GM12878 (cell line): Measurements from ENCODE around the gene PARP6. TPM values are rescaled to one million over a fixed set of nuclear protein-coding genes. Genes with fewer than 3 reads are reported as not detected.

Experiments
- ATAC-seq: fragments of 200-7000 bp; cut with Tn5 transposase; 3 replicates; pipeline ENCODE4 v1.9.1; 2020; ENCODE audit warnings: mild to moderate bottlenecking, moderate library complexity
- BruUV-seq: library from RNA; stranded (reverse); fragments of 400-500 nt; replicated peaks from 2 replicates; lab custom pipeline; 2021; lab: Mats Ljungman, UMichigan
- CTCF ChIA-PET: fragments of 300-600 bp; sonication (Branson Sonifier 250); formaldehyde crosslinking; extraction: SDS; loops from one replicate; lab custom pipeline; 2021; ENCODE audit warnings: inconsistent platforms; lab: Yijun Ruan, JAX
- POLR2A ChIA-PET: fragments of 350-600 bp; formaldehyde crosslinking; extraction: SDS; loops from one replicate; lab custom pipeline; 2021; ENCODE audit warnings: inconsistent platforms; lab: Charles Lee
- RAD21 ChIA-PET: fragments of 300-600 bp; sonication (Branson Sonifier 250); formaldehyde crosslinking; loops from one replicate; lab custom pipeline; 2023; ENCODE audit warnings: antibody characterized with exemption; ENCODE audit not compliant: unreplicated experiment; lab: Charles Lee
- SMC1A ChIA-PET: fragments of 300-600 bp; sonication (Branson Sonifier 250); formaldehyde crosslinking; loops from one replicate; lab custom pipeline; 2023; ENCODE audit not compliant: unreplicated experiment, uncharacterized antibody; lab: Charles Lee
- DNase-seq: peaks from one replicate; pipeline ENCODE4 v3.0.0-alpha.2; 2011; ENCODE audit warnings: low read depth, low spot score
- FAIRE-seq: peaks from 3 replicates; lab custom pipeline; 2011; peaks lifted over from hg19 to GRCh38; lab: Jason Lieb, UNC
- H2AFZ ChIP-seq: 2 replicates; pipeline ENCODE4 v1.6.0; 2011; ENCODE audit warnings: low read depth, low read length, control low read depth; ENCODE audit not compliant: control insufficient read depth
- H3K27ac ChIP-seq: 2 replicates; pipeline ENCODE4 v1.5.1; 2011; ENCODE audit warnings: control low read depth; ENCODE audit not compliant: control insufficient read depth, insufficient read depth
- H3K27me3 ChIP-seq, 2 experiments: replicated peaks in 1 of 2; 2 replicates each; pipeline versions ENCODE4 v1.6.0 to v1.6.1; 2011; ENCODE audit warnings: low read length in 1 of 2; ENCODE audit not compliant: control insufficient read depth in 2 of 2, insufficient read depth in 2 of 2
- H3K36me3 ChIP-seq, 2 experiments: 2 replicates each; pipeline ENCODE4 v1.5.1; 2011; ENCODE audit warnings: low read length in 1 of 2; ENCODE audit not compliant: control insufficient read depth in 2 of 2, insufficient read depth in 2 of 2
- H3K4me1 ChIP-seq: 2 replicates; pipeline ENCODE4 v1.6.1; 2011; ENCODE audit warnings: mild to moderate bottlenecking, low read length, moderate library complexity, mixed read lengths; ENCODE audit not compliant: control insufficient read depth, insufficient read depth
- H3K4me2 ChIP-seq: 2 replicates; pipeline ENCODE4 v1.6.0; 2011; ENCODE audit warnings: control low read depth; ENCODE audit not compliant: control insufficient read depth, insufficient read depth
- H3K4me3 ChIP-seq: fragments of 200-600 bp; sonication (generic); 2 replicates; pipeline ENCODE4 v1.5.1; 2016
- H3K79me2 ChIP-seq: 2 replicates; pipeline ENCODE4 v1.6.0; 2011; ENCODE audit warnings: low read length; ENCODE audit not compliant: control insufficient read depth, insufficient read depth
- H3K9ac ChIP-seq: 2 replicates; pipeline ENCODE4 v1.8.0; 2011; ENCODE audit warnings: low read length, control low read depth, mixed read lengths; ENCODE audit not compliant: control insufficient read depth, insufficient read depth
- H3K9me3 ChIP-seq: replicated peaks from 3 replicates; pipeline ENCODE4 v1.5.1; 2011; ENCODE audit warnings: mild to moderate bottlenecking, low read length; ENCODE audit not compliant: control insufficient read depth, insufficient read depth
- H4K20me1 ChIP-seq: 2 replicates; pipeline ENCODE4 v1.6.0; 2011; ENCODE audit not compliant: control insufficient read depth, insufficient read depth
- CHD4 ChIP-seq: fragments of 200-600 bp; sonication (generic); IDR thresholded peaks from 2 replicates; pipeline ENCODE4 v1.6.1; 2016; ENCODE audit warnings: mild to moderate bottlenecking
- CREB1 ChIP-seq: IDR thresholded peaks from 2 replicates; pipeline ENCODE4 v1.6.1; 2012; ENCODE audit warnings: low read depth, mild to moderate bottlenecking, inconsistent platforms
- E2F4 ChIP-seq: IDR thresholded peaks from 2 replicates; pipeline ENCODE4 v1.6.1; 2012; ENCODE audit warnings: low read depth, low read length, improper control_type of control experiment
- E4F1 ChIP-seq: fragments of 450-650 bp; IDR thresholded peaks from 2 replicates; pipeline ENCODE4 v1.6.1; 2018; ENCODE audit warnings: borderline replicate concordance, mild to moderate bottlenecking; ENCODE audit not compliant: partially characterized antibody
- EP300 ChIP-seq, 2 experiments: fragments of 150-350 bp in 1 of 2; IDR thresholded peaks; 2 replicates each; pipeline ENCODE4 v1.6.1; 2011 to 2012; ENCODE audit warnings: low read depth in 2 of 2, low read length in 2 of 2, borderline replicate concordance in 1 of 2, improper control_type of control experiment in 1 of 2, inconsistent platforms in 1 of 2; ENCODE audit not compliant: control insufficient read depth in 1 of 2
- HDGF ChIP-seq: fragments of 450-650 bp; IDR thresholded peaks from 2 replicates; pipeline ENCODE4 v1.6.1; 2016; ENCODE audit warnings: antibody characterized with exemption
- KAT2A ChIP-seq: conservative IDR thresholded peaks from 2 replicates; pipeline ENCODE4 v1.6.1; 2011; ENCODE audit warnings: low read depth, low read length; ENCODE audit not compliant: control insufficient read depth
- LARP7 ChIP-seq: fragments of 450-650 bp; IDR thresholded peaks from 2 replicates; pipeline ENCODE4 v1.6.1; 2017; ENCODE audit warnings: mild to moderate bottlenecking
- SUZ12 ChIP-seq: fragments of 200-600 bp; sonication (generic); IDR thresholded peaks from one replicate; pipeline ENCODE4 v1.6.1; 2018; ENCODE audit warnings: antibody characterized with exemption, mild to moderate bottlenecking; ENCODE audit not compliant: unreplicated experiment
- ZBTB4 ChIP-seq: fragments of 450-650 bp; formaldehyde crosslinking; IDR thresholded peaks from 2 replicates; pipeline ENCODE4 v1.4.0; 2022; ENCODE audit warnings: mild to moderate bottlenecking, moderate library complexity
- WGBS: methylation state at CpG from one replicate; pipeline ENCODE4 v1.1.6; 2016; ENCODE audit warnings: low lambda C conversion rate; ENCODE audit not compliant: insufficient replicate concordance, insufficient coverage; ENCODE audit errors: missing lambda C conversion rate; 5-methylcytosine and 5-hydroxymethylcytosine counted together
- in situ Hi-C: fragments of 300-500 bp; cut with MboI; formaldehyde crosslinking; loops from 9 replicates; pipeline ENCODE4 v1.14.3; 2018; ENCODE audit warnings: mixed read lengths
- intact Hi-C: fragments of 100-400 bp; cut with micrococcal nuclease; formaldehyde crosslinking; loops from one replicate; pipeline ENCODE4 v1.14.2; 2022; ENCODE audit not compliant: unreplicated experiment
- polyA plus RNA-seq, 11 experiments: library from polyadenylated mRNA; depleted of rRNA in 4 of 11; unstranded in 6 of 11; stranded (reverse) in 5 of 11; fragments of >200 nt; fragmentation: Nextera tagmentation in 4 of 11; fragmentation: Illumina TruSeq in 1 of 11; extraction: Ambion mirVana in 4 of 11; extraction: Trizol in 1 of 11; gene quantifications; 1 replicate in 1 of 11; 2 replicates in 10 of 11; pipeline versions ENCODE4 v1.2.1 to v1.2.3, GENCODE V29; 2011 to 2016; ENCODE audit warnings: inconsistent platforms in 2 of 11, missing spikeins in 2 of 11, low read depth in 1 of 11
- total RNA-seq, 4 experiments: library from RNA; depleted of rRNA in 3 of 4; stranded (reverse); fragments of >200 nt in 3 of 4; fragmentation: Illumina TruSeq in 1 of 4; extraction: Trizol in 1 of 4; gene quantifications; 2 replicates each; pipeline versions ENCODE4 v1.2.1 to v1.2.3, GENCODE V29; 2013 to 2021
- TF ChIP-seq, protein P1 (sequence below): IDR thresholded peaks from 2 replicates; pipeline ENCODE4 v1.6.1; 2011; ENCODE audit warnings: mild to moderate bottlenecking, low read depth, low read length, moderate library complexity; ENCODE audit not compliant: insufficient replicate concordance

Gene PARP6
- total and polyA plus RNA-seq, 10 of the 15 experiments (the other 5 are each of a cell fraction or from before 2014, with no cell fraction given) = 14.3 to 73.5 (median 26.9) TPM

GRCh38 chr15:72237029-72237852, 35.1 kb downstream of the PARP6 start (continued):
- no peak for TF ChIP-seq E2F4
- TF ChIP-seq HDGF = no peak
- no peak for TF ChIP-seq KAT2A
- TF ChIP-seq, protein P1, sequence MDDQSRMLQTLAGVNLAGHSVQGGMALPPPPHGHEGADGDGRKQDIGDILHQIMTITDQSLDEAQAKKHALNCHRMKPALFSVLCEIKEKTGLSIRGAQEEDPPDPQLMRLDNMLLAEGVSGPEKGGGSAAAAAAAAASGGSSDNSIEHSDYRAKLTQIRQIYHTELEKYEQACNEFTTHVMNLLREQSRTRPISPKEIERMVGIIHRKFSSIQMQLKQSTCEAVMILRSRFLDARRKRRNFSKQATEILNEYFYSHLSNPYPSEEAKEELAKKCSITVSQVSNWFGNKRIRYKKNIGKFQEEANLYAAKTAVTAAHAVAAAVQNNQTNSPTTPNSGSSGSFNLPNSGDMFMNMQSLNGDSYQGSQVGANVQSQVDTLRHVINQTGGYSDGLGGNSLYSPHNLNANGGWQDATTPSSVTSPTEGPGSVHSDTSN = no peak
- TF ChIP-seq LARP7 = no peak
- no peak for TF ChIP-seq EP300 (IDR thresholded peaks at IDR 0.05; ENCODE audit: borderline replicate concordance in 1 of 2, control insufficient read depth in 1 of 2, low read depth in 2 of 2, low read length in 2 of 2)

DNA sequence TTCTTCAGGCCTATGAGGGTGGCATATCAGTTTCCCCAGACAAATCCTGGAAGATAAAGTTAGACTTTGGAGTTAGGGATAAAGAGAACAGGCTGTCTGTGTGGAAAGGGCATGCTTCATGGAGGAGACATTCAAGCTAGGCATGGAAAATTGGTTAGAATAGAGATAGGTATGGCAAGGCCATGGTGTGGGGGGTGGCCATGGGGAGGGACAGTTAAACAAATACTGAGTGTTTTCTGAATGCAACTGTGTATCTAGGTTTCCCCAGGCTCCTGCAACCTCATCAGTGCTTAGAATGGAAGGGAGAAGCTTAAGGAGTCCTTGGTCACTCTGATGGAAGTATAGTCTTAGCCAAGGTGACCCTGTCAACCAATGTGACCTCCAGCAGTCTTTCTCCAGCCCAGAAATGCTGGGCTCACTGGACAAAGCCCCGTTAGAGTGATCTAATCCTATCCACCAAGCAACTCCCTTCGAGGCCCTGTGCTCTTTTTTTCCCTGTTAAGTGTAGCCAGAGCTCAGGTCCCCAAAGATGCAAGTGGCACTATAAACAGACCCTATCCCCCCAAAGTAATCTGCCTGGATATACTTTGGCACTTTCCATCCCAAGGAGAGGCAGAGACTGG, 35.9 kb downstream of the PARP6 start:
- Histone ChIP-seq H3K36me3 (peaks cover 4 to 7% of the 10 kb centered on the region in 2 experiments; a peak in 3 of 4 replicates), H3K9me3 (no peaks in the 10 kb centered on the region), H3K9ac (peak overlapping the region; percentile 30; the same call in 1 of the 2 replicates), H3K27ac (peak overlapping the region; percentile 67), H3K4me2 (peak overlapping the region; percentile 67), H4K20me1 (no peaks in the 10 kb centered on the region), H3K4me3 (no peak overlapping the region; the same call in 1 of the 2 replicates), H2AFZ (no peak overlapping the region), H3K27me3 (no peaks in the 10 kb centered on the region), H3K79me2 (peaks cover 9% of the 10 kb centered on the region), H3K4me1 (peaks cover 12% of the 10 kb centered on the region; the same call in 1 of the 2 replicates)
- DNase-seq (no peak), ATAC-seq (no peak), FAIRE-seq (no peak)
- RAD21 ChIA-PET = interaction anchor here (1.1 to 1.2 kb wide), 2 partner anchors 9 to 15 kb away, joined by 3 to 10 read pairs; no protein-coding TSS in a partner anchor
- 74% methylated on average over 2 of the region's 2 CpGs for WGBS
- POLR2A ChIA-PET = interaction anchor here (1.0 to 1.1 kb wide), 2 partner anchors 8 to 10 kb away, joined by 3 to 4 read pairs; no protein-coding TSS in a partner anchor
- BruUV-seq = no TSS peak
- in situ Hi-C loops = no loop called here
- intact Hi-C loops = no loop called here
- SMC1A ChIA-PET = interaction anchor here (0.8 to 1.4 kb wide), 3 partner anchors 8 to 37 kb away, joined by 3 to 4 read pairs (median 4); no protein-coding TSS in a partner anchor
- CTCF ChIA-PET = interaction anchor here (1.0 to 1.6 kb wide), 2 partner anchors 9 to 10 kb away, joined by 3 to 7 read pairs; no protein-coding TSS in a partner anchor
- TF ChIP-seq CREB1 = no peak
- no peak for TF ChIP-seq SUZ12
- no peak for TF ChIP-seq ZBTB4
- TF ChIP-seq E4F1 = no peak
- no peak for TF ChIP-seq CHD4
